Mesendoderm (in vitro differentiated cells): ENCODE results near the gene SNAPC4.

Source experiments
- DNase-seq: peaks from one replicate; pipeline ENCODE4 v3.0.0; 2013
- H2AK5ac ChIP-seq: 2 replicates; pipeline ENCODE4 v1.6.1; 2013; ENCODE audit warnings: low read length, inconsistent platforms
- H2BK120ac ChIP-seq: 2 replicates; pipeline ENCODE4 v1.6.1; 2013; ENCODE audit warnings: low read depth, mild to moderate bottlenecking, low read length, moderate library complexity, mixed read lengths
- H2BK15ac ChIP-seq: replicated peaks from 2 replicates; pipeline ENCODE4 v1.6.1; 2013; ENCODE audit warnings: low read depth, mild to moderate bottlenecking, moderate library complexity
- H2BK5ac ChIP-seq: 2 replicates; pipeline ENCODE4 v1.6.1; 2013; ENCODE audit warnings: low read length, inconsistent platforms
- H3K18ac ChIP-seq: 2 replicates; pipeline ENCODE4 v1.6.1; 2013; ENCODE audit warnings: mild to moderate bottlenecking, low read length, mixed read lengths
- H3K23ac ChIP-seq: one replicate; pipeline ENCODE4 v1.6.1; 2013; ENCODE audit warnings: low read length
- H3K27ac ChIP-seq: 2 replicates; pipeline ENCODE4 v1.5.1; 2013; ENCODE audit warnings: low read depth, mild to moderate bottlenecking, inconsistent platforms, low read length, moderate library complexity
- H3K27me3 ChIP-seq: 2 replicates; pipeline ENCODE4 v1.6.1; 2013; ENCODE audit warnings: low read length, control low read depth, mild to moderate bottlenecking, inconsistent platforms; ENCODE audit not compliant: insufficient read depth, poor library complexity
- H3K36me3 ChIP-seq: 2 replicates; pipeline ENCODE4 v1.6.1; 2013; ENCODE audit warnings: low read length, inconsistent platforms; ENCODE audit not compliant: control insufficient read depth, insufficient read depth
- H3K4ac ChIP-seq: one replicate; pipeline ENCODE4 v1.6.1; 2013; ENCODE audit warnings: low read depth, mild to moderate bottlenecking, low read length, moderate library complexity
- H3K4me1 ChIP-seq: 2 replicates; pipeline ENCODE4 v1.6.1; 2013; ENCODE audit warnings: low read depth, low read length, inconsistent platforms; ENCODE audit not compliant: control insufficient read depth
- H3K4me2 ChIP-seq: 2 replicates; pipeline ENCODE4 v1.6.1; 2013; ENCODE audit warnings: low read length
- H3K4me3 ChIP-seq: 2 replicates; pipeline ENCODE4 v1.5.1; 2013; ENCODE audit warnings: mild to moderate bottlenecking, low read length
- H3K56ac ChIP-seq: one replicate; pipeline ENCODE4 v1.6.1; 2013; ENCODE audit warnings: low read length
- H3K79me1 ChIP-seq: 2 replicates; pipeline ENCODE4 v1.6.1; 2013; ENCODE audit warnings: low read length, inconsistent platforms
- H3K79me2 ChIP-seq: 2 replicates; pipeline ENCODE4 v1.6.1; 2013; ENCODE audit warnings: mild to moderate bottlenecking, low read length; ENCODE audit not compliant: control insufficient read depth, insufficient read depth
- H3K9ac ChIP-seq: 2 replicates; pipeline ENCODE4 v1.6.1; 2013; ENCODE audit warnings: low read length, inconsistent platforms
- H4K5ac ChIP-seq: one replicate; pipeline ENCODE4 v1.6.1; 2013; ENCODE audit warnings: low read length
- H4K8ac ChIP-seq: one replicate; pipeline ENCODE4 v1.6.1; 2013; ENCODE audit warnings: low read depth, mild to moderate bottlenecking, control low read depth, low read length, moderate library complexity
- WGBS: extraction: QIAGEN DNeasy Blood & Tissue Kit; methylation state at CpG from one replicate; pipeline ENCODE4 v1.1.7; 2013; ENCODE audit warnings: low lambda C conversion rate, missing lambda C conversion rate; ENCODE audit not compliant: insufficient coverage; ENCODE audit errors: extremely low coverage; 5-methylcytosine and 5-hydroxymethylcytosine counted together

Gene SNAPC4

DNA sequence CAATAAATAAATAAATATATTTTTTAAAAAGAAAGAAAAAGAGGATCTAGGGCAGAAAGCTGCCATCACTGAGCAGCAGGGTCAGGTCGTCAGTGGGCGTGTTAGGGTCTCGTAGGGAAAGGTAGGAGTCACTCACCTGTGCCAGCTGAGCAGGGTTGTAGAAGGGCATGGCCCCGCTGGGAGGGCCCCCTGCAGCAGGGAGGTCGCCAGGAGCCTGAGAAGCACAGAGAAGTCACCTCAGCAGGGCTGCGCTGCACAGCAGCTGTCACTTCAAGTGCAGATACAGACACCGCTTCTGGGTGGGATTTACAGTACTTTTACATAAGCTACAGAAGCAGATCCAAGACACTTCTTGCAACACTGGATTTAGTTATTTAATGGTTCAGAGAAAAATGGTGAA is 43.7 kb upstream of the SNAPC4 start:
- Histone ChIP-seq H3K4ac (no peak overlapping the region), H3K4me3 (no peak overlapping the region), H2BK15ac (no peak overlapping the region), H3K79me1 (no peaks in the 10 kb centered on the region), H3K27ac (no peak overlapping the region), H3K18ac (no peak overlapping the region), H4K5ac (no peak overlapping the region), H2AK5ac (no peak overlapping the region), H3K27me3 (no peaks in the 10 kb centered on the region), H3K4me1 (no peaks in the 10 kb centered on the region), H3K79me2 (no peaks in the 10 kb centered on the region), H3K56ac (no peak overlapping the region), H3K36me3 (peaks cover 14% of the 10 kb centered on the region), H3K4me2 (no peak overlapping the region), H3K23ac (no peak overlapping the region), H2BK5ac (no peak overlapping the region), H2BK120ac (no peak overlapping the region), H4K8ac (no peak overlapping the region), H3K9ac (no peak overlapping the region)
- WGBS, result no CpG with 5 or more reads among the region's 7 CpGs
- no peak for DNase-seq

DNA sequence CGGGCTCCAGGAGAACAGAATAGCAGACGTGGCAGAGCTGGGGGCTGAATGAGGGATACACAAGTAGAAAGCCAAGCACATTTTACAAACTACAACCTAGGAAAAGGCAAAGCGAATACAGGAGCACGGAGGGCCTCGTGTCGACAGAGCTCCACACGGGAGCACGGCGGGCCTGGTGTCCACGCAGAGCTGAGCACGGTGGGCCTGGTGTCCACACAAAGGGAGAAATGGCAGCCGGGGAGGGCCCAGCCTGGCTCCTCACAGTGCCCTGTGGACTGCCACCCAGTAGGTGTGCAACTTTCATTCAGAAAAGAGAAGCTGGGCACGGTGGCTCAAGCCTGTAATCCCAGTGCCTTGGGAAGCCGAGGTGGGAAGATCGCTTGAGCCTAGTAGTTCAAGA is 43.1 kb upstream of the SNAPC4 start:
- no CpG with 5 or more reads among the region's 15 CpGs for WGBS
- H2BK15ac ChIP-seq, result no peak overlapping the region

DNA sequence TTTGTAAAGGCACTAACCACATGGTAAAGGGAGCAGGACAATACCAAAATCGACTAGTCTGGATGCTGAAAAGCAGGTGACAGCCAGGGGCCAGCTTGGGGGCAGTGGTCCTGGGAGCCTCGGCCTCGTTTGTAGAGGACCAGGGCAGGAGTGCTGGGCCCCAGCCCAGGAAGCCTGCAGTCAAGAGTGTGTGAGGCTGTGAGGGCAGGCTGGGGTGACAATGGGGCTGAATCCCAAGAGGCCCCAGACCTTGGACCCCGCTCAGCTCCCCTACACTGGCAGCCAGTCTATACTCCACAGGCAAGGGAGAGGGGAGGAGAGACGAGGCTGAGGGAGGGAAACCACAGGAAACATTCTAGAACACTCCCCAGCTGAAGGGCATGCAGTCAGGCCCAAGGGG is 42.3 kb upstream of the SNAPC4 start:
- Histone ChIP-seq H2BK120ac (no peak overlapping the region), H4K8ac (no peak overlapping the region), H3K79me1 (peaks cover 5% of the 10 kb centered on the region), H2AK5ac (no peak overlapping the region), H3K27me3 (no peaks in the 10 kb centered on the region), H2BK15ac (no peak overlapping the region), H3K56ac (no peak overlapping the region), H3K4me3 (no peak overlapping the region), H3K4me1 (no peaks in the 10 kb centered on the region), H3K27ac (no peak overlapping the region), H4K5ac (no peak overlapping the region), H3K4me2 (no peak overlapping the region), H3K23ac (no peak overlapping the region), H3K9ac (no peak overlapping the region), H3K36me3 (peaks cover 10% of the 10 kb centered on the region), H2BK5ac (no peak overlapping the region), H3K79me2 (no peaks in the 10 kb centered on the region), H3K4ac (no peak overlapping the region), H3K18ac (no peak overlapping the region)
- WGBS, result no CpG with 5 or more reads among the region's 5 CpGs
- DNase-seq, result no peak

More for the DNA sequence above, 43.1 kb upstream of the SNAPC4 start:
- Histone ChIP-seq H4K8ac (no peak overlapping the region), H2BK5ac (no peak overlapping the region), H3K9ac (no peak overlapping the region), H3K23ac (no peak overlapping the region), H3K79me2 (no peaks in the 10 kb centered on the region), H3K4ac (no peak overlapping the region), H4K5ac (no peak overlapping the region), H3K4me2 (no peak overlapping the region), H2BK120ac (no peak overlapping the region), H3K4me1 (no peaks in the 10 kb centered on the region), H3K27ac (no peak overlapping the region), H3K56ac (no peak overlapping the region), H2AK5ac (no peak overlapping the region), H3K4me3 (no peak overlapping the region), H3K27me3 (no peaks in the 10 kb centered on the region), H3K18ac (no peak overlapping the region), H3K79me1 (peaks cover 2% of the 10 kb centered on the region), H3K36me3 (peaks cover 14% of the 10 kb centered on the region)
- DNase-seq, result no peak

DNA sequence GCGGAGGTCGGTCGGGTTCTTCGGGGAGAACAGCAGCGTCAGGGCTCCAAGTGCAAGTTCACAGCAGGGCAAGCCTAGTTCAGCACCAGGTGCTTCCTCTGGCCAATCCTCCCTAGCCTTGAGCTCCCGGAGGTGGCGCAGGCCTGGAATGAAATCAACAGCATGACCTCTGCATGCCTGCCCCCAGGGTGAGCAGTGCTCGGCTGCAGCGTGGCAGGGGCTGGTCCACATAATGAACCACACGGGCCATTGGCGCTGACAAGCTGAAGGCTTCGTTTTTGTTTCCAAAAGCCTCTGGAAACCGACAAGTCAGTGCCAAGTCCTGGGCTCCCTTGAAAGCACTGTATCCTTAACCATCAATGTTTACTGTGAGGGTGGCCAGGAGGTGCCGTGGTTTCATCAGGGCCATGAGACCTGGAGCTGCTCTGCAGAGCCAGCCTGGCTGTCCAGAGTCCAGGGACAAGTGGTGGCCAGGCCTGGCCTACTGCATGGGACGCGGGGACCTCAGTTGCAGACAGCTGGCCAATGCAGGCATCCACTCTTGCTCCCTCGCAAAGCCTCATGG is 41.8 kb upstream of the SNAPC4 start:
- DNase-seq, result no peak
- H3K79me2 ChIP-seq, result peaks cover 2% of the 10 kb centered on the region
- H3K36me3 ChIP-seq, result peaks cover 8% of the 10 kb centered on the region
- H2BK5ac ChIP-seq, result no peak overlapping the region
- no peak overlapping the region for H3K4me3 ChIP-seq
- H4K8ac ChIP-seq, result no peak overlapping the region
- H3K27me3 ChIP-seq, result no peaks in the 10 kb centered on the region
- no peaks in the 10 kb centered on the region for H3K4me1 ChIP-seq
- H3K79me1 ChIP-seq, result peaks cover 8% of the 10 kb centered on the region
- H3K56ac ChIP-seq, result no peak overlapping the region
- H2BK15ac ChIP-seq, result no peak overlapping the region
- no peak overlapping the region for H3K4ac ChIP-seq
- H3K4me2 ChIP-seq, result no peak overlapping the region
- WGBS, result no CpG with 5 or more reads among the region's 17 CpGs
- H2BK120ac ChIP-seq, result no peak overlapping the region
- no peak overlapping the region for H4K5ac ChIP-seq
- no peak overlapping the region for H3K27ac ChIP-seq
- no peak overlapping the region for H2AK5ac ChIP-seq
- no peak overlapping the region for H3K9ac ChIP-seq
- no peak overlapping the region for H3K18ac ChIP-seq
- no peak overlapping the region for H3K23ac ChIP-seq

DNA sequence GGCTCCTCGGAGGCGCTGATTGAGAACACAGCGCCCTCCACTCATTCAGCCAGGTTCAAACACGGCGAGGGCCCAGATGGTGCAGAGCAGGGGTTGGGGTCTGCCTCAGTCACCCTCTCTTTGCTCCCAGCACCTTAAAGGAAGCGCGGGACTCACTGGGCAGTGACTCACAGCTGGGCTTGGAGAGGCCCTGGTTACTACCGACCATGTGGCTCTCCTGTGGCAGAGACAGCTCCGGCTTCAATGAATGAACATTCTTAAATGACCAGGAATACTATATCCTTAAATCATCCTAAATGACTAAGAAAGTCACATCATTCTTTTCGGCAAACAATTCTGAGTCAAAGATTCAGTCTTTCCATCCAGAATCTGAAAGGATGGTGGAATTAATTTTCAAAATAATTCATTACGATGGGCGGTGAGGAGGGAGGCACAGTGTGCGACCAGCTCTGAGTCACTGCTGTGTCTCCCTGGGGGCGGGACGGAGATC is 41.3 kb upstream of the SNAPC4 start:
- H3K9ac ChIP-seq, result no peak overlapping the region
- no peak overlapping the region for H3K18ac ChIP-seq
- no peaks in the 10 kb centered on the region for H3K27me3 ChIP-seq
- WGBS, result no CpG with 5 or more reads among the region's 15 CpGs
- H3K79me2 ChIP-seq, result peaks cover 2% of the 10 kb centered on the region
- H3K4me3 ChIP-seq, result no peak overlapping the region
- H4K5ac ChIP-seq, result no peak overlapping the region
- no peaks in the 10 kb centered on the region for H3K4me1 ChIP-seq
- H2BK15ac ChIP-seq, result no peak overlapping the region
- H3K23ac ChIP-seq, result no peak overlapping the region
- no peak overlapping the region for H3K56ac ChIP-seq
- no peak overlapping the region for H2BK120ac ChIP-seq
- H4K8ac ChIP-seq, result no peak overlapping the region
- H3K4ac ChIP-seq, result no peak overlapping the region
- no peak for DNase-seq
- H3K27ac ChIP-seq, result no peak overlapping the region
- H3K36me3 ChIP-seq, result peaks cover 4% of the 10 kb centered on the region
- H3K4me2 ChIP-seq, result no peak overlapping the region
- H3K79me1 ChIP-seq, result peaks cover 8% of the 10 kb centered on the region
- no peak overlapping the region for H2BK5ac ChIP-seq
- no peak overlapping the region for H2AK5ac ChIP-seq
